AG09319 (cell line): ENCODE results near the gene TMEM94.
"Not testable (repeated sequence)": the region's sequence is repeated elsewhere in the genome, so short reads cannot be mapped to it uniquely, and the experiment has no call there.

Experiments
- DNase-seq: peaks from one replicate; pipeline ENCODE4 v3.0.0-alpha.2; 2010; ENCODE audit warnings: low read depth; ENCODE audit errors: extremely low read depth
- TF ChIP-seq, protein P1 (sequence below): IDR thresholded peaks from 2 replicates; pipeline ENCODE4 v1.5.1; 2011; ENCODE audit warnings: low read depth, mild to moderate bottlenecking, inconsistent platforms, low read length, moderate library complexity

Gene TMEM94

DNA sequence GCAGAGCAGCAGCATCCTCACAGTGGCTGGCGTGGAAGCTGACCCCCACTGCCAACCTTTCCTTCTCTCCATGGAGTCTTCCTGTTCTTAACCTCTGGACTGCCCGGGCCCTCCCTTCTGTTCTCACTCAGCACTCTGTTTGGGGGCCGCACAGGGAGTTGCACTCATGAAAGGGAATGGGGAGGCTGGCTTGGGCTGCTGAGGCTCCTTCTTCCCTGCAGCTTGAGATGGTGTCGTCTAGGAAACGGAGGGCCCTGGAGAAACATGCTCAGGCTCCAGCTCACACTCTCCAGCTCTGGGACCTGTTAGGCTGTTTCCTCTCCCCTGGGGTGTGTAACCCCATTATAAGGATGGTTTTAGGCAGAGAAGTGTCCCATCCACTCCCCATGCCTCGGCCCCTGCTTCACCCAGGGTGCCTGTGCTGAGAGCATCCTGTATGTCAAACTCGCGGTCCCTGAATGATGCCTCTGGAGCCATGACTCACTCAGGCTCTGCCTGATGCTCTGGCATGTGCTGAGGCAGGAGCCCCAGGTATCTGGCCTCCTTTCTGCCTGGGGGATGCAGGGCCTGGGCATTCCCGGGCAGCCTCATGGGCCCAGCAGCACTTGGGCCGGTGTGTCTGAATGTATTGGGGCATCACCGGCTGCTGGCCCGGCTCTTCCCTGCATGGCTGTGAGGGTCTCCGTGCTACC lies 18.9 kb downstream of the TMEM94 start:
- no peak for DNase-seq
- TF ChIP-seq, protein P1, sequence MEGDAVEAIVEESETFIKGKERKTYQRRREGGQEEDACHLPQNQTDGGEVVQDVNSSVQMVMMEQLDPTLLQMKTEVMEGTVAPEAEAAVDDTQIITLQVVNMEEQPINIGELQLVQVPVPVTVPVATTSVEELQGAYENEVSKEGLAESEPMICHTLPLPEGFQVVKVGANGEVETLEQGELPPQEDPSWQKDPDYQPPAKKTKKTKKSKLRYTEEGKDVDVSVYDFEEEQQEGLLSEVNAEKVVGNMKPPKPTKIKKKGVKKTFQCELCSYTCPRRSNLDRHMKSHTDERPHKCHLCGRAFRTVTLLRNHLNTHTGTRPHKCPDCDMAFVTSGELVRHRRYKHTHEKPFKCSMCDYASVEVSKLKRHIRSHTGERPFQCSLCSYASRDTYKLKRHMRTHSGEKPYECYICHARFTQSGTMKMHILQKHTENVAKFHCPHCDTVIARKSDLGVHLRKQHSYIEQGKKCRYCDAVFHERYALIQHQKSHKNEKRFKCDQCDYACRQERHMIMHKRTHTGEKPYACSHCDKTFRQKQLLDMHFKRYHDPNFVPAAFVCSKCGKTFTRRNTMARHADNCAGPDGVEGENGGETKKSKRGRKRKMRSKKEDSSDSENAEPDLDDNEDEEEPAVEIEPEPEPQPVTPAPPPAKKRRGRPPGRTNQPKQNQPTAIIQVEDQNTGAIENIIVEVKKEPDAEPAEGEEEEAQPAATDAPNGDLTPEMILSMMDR = no peak

- TF ChIP-seq, protein P1 = no peak
- no peak for DNase-seq
Observed at GRCh38 chr17:75475851-75476250, 19.4 kb downstream of the TMEM94 start.

GRCh38 chr17:75476271-75476671 lies 19.8 kb downstream of the TMEM94 start:
- TF ChIP-seq, protein P1 = no peak
- DNase-seq = no peak

- TF ChIP-seq, protein P1 = no peak
- DNase-seq = no peak
Observed at GRCh38 chr17:75476752-75477489, 20.5 kb downstream of the TMEM94 start.

DNA sequence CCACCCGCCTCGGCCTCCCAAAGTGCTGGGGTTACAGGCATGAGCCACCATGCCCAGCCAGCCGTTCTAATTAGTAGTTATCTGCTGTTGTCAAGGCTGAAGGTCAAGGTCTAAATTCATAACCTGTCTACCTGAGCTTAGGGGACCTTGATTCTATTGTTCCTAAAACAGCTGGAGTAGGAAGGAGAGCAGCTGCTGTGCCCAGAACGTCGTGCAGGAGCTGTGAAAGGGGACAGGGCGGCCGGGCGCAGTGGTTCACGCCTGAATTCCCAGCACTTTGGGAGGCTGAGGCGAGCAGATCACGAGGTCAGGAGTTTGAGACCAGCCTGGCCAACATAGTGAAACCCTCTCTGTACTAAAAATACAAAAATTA lies 21.0 kb downstream of the TMEM94 start:
- DNase-seq = not testable (repeated sequence)

DNA sequence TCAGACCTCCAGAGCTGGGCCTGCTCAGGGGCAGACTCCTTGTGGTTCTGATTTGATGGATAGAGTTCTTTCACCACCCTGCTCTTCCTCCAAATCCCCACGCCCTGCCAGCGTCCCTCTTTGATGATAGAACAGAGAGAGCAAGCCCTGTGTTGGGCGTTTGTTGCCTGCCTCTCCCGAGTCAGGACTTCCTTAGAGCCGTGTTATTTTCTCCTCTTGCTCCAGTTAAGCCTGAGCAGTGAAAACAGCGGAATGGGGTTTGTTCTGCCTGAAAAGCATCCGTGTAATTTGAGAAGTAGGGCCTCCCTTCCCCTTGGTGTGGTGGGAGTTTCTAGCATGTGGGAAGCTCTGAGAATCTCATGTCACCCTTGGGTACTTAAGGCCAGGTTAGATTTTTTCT lies 22.1 kb downstream of the TMEM94 start:
- DNase-seq = no peak
- TF ChIP-seq, protein P1 = no peak

- TF ChIP-seq, protein P1 = no peak
- DNase-seq = no peak
Observed at GRCh38 chr17:75480281-75480680, 23.8 kb downstream of the TMEM94 start.
